Measurements from ENCODE around the gene NVL.

NVL gene

DNA sequence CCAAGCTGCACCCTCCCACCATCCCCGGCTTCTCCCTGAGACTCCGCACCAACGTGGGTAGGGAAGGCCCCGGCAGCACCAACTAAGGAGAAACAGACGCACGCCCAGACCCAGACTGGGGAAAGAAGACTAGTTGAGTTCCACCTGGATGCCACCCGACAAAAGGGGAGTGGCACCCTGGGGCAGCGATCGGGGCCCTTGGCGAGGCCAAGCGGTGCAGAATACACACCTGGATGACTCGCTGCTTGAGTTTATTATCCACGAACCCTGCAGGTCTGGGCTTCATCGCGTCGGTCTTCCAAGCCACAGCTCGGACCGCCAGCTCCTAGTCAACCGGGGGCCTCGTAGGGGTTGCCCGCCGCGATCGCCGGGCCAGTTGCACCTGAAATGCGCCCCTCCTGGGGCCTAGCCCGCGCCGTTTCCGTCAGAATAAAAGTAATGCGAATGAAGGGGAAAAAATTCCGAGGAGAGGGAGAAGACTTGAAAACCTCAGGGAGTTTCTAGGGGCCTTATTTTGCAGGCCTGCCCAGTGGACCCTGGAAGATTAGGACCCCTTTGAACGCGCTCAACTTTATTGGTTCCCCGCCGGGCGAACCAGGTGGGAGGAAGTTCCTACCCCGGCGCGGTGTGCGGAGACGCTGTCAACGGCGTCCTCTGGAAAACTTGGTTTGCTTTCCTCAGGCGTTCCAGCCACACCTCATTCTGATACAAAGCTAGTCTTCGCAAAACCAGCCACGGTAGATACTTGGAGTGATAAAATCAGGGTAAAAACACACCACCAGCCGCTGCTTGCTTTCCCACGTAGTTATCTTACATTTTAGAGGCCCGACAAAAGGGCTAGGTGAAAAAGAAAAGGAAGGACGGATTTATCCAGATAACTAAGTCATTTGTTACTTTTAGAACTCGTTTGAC is at the start of gene NVL:
Gene NVL (minus strand): TSS at position 331 of the 912 bp plus-strand sequence. CDS start 45 bp downstream, at position 286.
- DNase-seq (ENCODE audit: extremely low read depth, low read depth): peak; percentile 75
- peak within 1 kb of the TSS; percentile 92 for H3K4me3 ChIP-seq (replicated peaks; ENCODE audit: low read depth, low read length)
- TF ChIP-seq, protein P1, sequence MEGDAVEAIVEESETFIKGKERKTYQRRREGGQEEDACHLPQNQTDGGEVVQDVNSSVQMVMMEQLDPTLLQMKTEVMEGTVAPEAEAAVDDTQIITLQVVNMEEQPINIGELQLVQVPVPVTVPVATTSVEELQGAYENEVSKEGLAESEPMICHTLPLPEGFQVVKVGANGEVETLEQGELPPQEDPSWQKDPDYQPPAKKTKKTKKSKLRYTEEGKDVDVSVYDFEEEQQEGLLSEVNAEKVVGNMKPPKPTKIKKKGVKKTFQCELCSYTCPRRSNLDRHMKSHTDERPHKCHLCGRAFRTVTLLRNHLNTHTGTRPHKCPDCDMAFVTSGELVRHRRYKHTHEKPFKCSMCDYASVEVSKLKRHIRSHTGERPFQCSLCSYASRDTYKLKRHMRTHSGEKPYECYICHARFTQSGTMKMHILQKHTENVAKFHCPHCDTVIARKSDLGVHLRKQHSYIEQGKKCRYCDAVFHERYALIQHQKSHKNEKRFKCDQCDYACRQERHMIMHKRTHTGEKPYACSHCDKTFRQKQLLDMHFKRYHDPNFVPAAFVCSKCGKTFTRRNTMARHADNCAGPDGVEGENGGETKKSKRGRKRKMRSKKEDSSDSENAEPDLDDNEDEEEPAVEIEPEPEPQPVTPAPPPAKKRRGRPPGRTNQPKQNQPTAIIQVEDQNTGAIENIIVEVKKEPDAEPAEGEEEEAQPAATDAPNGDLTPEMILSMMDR (IDR thresholded peaks at IDR 0.05; ENCODE audit: low read depth, low read length, missing control alignments): no peak

DNA sequence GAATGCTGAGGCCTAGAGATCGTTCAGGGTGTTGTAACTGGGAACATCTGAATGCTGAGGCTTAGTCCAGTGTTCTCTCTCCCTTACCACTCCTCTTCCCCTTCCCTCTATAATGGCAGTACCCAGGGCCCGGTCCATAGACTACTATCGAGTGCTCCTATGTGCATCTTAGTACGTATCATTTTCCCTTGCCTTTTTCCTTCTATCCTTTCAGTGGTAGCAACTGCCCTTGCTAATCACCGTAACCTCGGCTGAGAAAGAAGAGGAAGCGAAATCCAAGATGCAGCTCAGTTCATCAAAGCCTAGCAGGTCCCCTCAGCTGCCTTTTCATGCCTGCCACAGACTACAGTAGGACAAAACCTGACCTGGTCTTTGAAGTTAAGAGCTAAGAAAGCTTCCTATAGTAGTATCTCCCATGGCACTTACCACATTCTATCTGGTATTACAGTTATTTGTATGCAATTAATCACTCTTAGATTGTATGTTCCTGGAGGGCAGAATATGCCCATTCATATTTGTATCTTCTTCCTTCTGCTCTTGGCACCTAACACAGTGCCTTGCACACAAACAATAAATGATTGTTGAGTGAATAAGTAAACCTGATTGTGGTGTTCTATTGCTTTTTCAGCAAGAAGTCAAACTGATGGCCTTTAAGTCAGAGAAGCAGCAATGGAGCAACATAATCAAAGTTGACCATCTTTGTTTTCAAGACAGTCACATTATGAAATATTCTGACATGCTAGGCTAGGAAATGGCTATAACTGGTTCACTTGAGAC is 49.1 kb upstream of the NVL start:
- TF ChIP-seq, protein P1 (IDR thresholded peaks at IDR 0.05; ENCODE audit: low read depth, low read length, missing control alignments): no peak
- no peak overlapping the region for H3K4me3 ChIP-seq (replicated peaks; ENCODE audit: low read depth, low read length)
- no peak for DNase-seq (ENCODE audit: extremely low read depth, low read depth)

DNA sequence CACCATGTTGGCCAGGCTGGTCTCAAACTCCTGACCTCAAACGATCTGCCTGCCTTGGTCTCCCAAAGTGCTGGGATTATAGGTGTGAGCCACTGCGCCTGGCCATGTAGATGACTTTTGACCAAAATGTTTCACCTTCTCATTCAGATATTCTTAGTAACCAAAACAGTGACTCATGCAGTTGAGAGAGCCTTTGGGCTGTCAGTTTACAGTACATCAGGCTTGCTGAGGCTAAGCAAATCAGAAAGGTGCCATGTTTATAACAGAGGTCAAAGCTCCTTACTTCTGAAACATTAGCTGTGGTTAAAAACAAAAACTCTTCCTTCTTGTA is 47.7 kb upstream of the NVL start:
- DNase-seq (ENCODE audit: extremely low read depth, low read depth): no peak
- TF ChIP-seq, protein P1 (IDR thresholded peaks at IDR 0.05; ENCODE audit: low read depth, low read length, missing control alignments): no peak

DNA sequence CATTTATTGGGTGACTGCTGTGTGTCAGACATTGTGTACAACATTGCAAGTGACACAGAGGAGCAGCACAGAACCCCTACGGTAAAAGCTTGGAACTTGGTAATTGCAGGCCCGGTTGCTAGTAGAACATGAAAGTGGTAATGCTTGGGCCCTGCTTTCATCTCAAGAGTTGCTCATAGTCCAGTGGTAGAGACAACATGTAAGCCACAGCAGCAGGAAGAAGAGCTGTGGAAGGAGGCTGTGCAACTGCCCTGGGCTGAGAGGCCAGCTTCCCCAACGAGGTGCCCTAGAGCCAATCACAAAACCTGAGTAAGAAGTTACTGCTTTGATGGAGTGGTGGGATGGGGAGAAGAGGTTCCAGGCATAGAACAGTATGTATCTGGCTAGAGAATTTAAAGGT is 45.1 kb upstream of the NVL start:
- TF ChIP-seq, protein P1 (IDR thresholded peaks at IDR 0.05; ENCODE audit: low read depth, low read length, missing control alignments): no peak
- DNase-seq (ENCODE audit: extremely low read depth, low read depth): no peak
- H3K4me3 ChIP-seq (replicated peaks; ENCODE audit: low read depth, low read length): no peak overlapping the region

More for the DNA sequence above, 47.7 kb upstream of the NVL start:
- no peak overlapping the region for H3K4me3 ChIP-seq (replicated peaks; ENCODE audit: low read depth, low read length)

DNA sequence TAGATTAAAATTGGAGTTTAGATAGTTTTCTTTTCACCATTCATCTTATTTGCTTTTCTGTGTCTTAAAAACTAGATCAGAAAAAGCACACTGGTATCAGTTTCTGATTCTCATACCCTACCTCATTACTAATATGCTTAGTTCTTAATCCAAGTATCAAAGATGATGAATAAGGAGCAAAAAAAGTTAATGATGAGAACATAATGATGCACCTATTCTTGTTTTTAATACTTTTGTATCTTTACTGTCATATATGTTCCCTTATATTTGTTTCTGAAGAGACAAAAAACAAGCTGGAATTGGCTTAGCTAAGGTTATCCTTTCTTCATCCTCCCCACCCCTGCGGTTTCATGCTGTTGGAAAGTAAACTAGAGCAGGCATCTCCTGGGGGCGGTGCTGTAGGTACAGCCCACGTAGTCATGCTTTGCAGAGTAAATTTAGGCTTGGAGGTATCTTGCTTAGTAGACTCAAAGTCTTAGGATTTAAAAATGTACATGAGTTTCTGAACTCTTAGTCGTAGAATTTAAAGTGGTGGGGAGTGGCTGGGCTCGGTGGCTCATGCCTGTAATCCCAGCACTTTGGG is 43.1 kb upstream of the NVL start:
- no peak for DNase-seq (ENCODE audit: extremely low read depth, low read depth)
- no peak overlapping the region for H3K4me3 ChIP-seq (replicated peaks; ENCODE audit: low read depth, low read length)
- TF ChIP-seq, protein P1 (IDR thresholded peaks at IDR 0.05; ENCODE audit: low read depth, low read length, missing control alignments): no peak

DNA sequence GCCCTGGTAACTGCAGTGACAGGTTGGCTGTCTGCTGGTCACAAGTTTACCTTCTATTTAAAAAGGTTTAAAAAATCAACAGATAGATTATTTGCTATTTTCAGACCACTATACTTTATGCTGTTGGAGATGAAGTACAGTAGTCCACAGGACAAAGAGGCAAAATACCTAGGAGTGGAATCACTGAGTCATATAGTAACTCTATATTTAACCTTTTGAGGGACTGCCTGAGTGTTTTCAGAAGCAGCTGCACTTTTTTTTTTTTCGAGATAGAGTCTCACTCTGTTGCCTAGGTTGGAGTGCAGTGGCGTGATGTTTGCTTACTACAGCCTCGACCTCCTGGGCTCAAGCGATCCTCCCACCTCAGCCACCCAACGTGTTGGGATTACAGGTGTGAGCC is 38.4 kb upstream of the NVL start:
- DNase-seq (ENCODE audit: extremely low read depth, low read depth): no peak
- H3K4me3 ChIP-seq (replicated peaks; ENCODE audit: low read depth, low read length): no peak overlapping the region
- TF ChIP-seq, protein P1 (IDR thresholded peaks at IDR 0.05; ENCODE audit: low read depth, low read length, missing control alignments): no peak
